GM18508 (cell line): ENCODE data around the gene TXNDC5.
"Not testable (repeated sequence)": the region's sequence is repeated elsewhere in the genome, so short reads cannot be mapped to it uniquely, and the experiment has no call there.

Experiments
- ATAC-seq: cut with Tn5 transposase; IDR thresholded peaks from one replicate; pipeline ENCODE4 v1.9.1; 2021; ENCODE audit warnings: moderate number of reproducible peaks; ENCODE audit not compliant: insufficient read depth, unreplicated experiment

The TXNDC5 gene

GRCh38 chr6:7914991-7915789, 4.6 kb upstream of the TXNDC5 start:
- ATAC-seq, result no peak

GRCh38 chr6:7914311-7914710, 3.7 kb upstream of the TXNDC5 start:
- no peak for ATAC-seq

DNA sequence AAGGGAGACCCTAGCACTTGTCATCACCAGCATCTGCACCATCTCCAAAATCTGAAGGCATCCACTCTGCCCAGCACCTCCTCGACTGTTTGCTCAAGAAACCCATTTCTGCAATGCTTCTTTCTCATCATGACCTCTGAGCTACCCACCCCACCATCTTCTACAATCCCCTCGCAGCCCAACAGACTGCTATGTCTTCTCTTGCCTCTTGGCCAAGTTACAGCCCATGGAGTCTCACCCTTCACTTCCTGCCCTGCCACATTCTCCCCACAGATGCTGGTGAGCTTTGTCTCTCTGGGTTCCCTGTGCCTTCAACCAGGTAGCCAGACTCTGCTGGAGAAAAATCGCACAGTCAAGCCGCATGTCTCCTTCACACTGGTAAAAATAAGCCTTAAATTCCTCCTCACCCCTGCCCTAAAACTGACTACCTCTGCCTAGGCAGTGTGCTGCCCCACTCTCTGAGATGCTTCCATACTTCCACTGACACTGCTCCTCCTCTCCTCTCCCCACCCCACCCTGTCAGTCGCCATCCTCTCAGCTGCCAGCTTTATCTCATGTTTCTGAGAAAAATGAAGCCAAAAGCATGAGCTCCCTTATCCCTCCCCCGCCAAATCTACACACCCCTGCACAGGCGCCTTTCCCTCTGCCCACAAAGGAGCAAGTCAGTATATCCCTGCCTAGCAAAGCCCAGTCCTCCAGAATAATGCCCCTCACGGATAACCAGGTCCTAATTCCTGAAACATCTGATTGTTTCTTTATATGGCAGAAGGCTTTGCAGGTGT, 2.3 kb upstream of the TXNDC5 start:
- ATAC-seq, result no peak

DNA sequence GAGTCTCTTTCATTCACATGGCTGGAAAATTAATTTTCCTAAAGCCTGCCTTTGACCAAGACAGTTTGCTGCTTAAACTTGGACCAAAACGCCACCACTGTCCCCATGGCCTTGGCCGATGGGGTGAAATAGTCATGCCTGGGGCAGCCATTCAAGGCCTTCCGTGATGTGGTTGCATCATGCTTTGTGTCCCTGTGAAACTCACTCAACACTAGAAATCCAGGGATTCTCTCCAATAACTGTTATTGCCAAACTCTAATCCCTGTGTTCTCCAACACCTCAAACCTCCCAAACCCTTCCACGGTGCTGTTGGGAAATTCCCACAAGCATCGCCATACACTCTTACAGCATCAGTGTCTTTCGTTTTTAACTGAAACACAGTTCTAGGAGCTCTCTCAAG, 1.4 kb upstream of the TXNDC5 start:
- ATAC-seq, result no peak

DNA sequence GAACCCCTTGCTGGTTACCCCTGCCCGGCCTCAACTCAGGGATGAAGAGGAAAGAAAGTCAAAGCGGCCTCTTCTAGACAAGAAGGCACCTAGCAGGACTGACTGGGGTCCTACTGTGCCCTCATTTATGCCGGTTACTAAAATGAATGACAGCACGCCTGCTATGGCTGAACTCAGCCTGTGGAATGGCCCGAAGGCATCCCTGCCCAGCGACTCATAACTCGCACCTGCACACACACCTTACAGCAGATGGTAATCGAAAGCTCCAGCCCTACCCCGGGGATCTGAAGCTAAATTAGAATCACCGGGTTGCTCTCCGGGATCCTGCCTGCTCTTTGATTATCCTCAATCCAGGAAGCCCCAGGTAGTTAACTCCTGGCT, 747 bp upstream of the TXNDC5 start:
- ATAC-seq, result no peak

GRCh38 chr6:7910298-7910653, 312 bp downstream of the TXNDC5 start:
- no peak for ATAC-seq

DNA sequence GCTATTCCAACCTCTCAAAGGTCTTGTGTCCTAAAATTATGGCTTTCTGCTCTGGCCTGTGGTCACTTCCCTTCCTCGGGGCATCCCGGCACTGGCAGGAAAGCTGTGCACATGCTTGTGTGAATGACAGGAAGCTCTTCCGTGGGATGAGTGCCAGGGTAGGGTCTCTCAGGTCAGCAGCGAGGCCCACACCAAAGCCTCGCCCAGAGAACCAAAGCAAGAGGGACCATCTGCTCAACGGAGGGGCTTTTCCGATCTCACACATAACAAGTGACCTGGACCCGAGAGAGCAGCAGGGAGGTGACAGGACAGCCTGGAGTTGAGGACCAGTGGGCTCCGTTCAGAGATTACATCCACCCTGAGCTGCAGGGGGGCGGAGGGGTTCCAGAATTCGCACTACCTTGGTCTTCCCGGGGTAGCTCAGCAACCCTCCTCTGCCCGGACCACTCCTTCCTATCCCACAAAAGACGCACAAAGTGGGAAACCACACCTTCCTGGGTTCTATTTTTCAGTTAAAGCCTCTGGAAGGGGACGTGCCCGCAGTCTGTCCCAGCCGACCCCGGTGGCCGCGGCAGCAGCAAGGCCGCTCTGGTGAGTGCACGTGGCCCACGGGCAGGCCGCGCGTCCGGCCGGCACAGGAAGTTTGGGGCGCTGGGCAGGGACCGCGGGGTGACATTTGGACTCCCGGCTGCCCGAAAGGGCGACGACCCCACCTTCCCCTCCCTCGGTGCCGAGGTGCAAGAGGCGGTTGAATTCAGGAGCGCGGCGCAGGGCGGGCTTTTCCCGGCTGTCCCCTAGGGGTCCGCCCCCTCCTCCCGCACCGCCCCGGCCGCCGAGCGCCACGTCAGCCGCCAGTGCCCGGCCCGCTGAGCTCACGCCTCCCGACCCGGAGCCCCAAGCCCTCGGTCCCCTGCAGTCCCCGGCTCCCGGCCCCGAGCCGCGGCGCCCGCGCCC, 988 bp downstream of the TXNDC5 start:
- no peak for ATAC-seq

- no peak for ATAC-seq
Measured at GRCh38 chr6:7907159-7907558, 3.4 kb downstream of the TXNDC5 start.

DNA sequence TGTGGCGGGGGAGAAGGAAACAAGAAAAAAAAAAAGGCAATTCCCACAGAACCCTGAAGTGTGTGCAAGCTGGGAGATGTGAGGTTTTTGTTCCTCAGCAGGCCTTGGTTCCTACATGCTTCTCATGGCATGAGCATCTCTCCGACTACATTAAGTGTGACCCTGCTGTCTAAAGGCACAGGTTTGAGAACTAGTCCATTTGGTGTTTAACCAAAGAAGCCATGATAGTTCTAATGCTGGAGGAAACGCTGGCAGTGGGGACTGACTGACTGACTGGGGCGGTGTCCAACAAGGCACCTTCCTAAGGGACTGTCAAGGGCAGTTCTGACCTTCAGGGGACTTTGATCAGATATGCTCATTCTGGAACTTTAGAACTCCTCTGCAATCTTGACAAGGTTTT, 3.8 kb downstream of the TXNDC5 start:
- no peak for ATAC-seq

DNA sequence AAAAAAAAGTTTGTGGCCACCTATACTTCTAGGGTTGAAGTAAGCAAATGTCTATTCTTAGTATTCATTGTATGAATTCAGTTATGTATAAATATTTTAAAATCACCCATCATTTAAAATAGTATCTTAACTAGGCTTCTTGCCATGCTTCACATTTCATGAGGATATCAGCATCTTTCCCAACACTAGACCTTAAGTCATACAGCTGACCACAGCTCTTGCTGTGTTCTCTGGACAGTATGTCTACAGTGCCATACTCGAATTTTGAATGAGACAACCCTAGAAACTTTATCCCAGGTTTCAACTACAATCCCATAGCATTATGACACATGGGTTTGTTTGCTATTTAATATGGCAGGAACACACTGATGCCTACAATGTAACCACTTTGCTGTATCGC, 5.2 kb downstream of the TXNDC5 start:
- ATAC-seq, result no peak

DNA sequence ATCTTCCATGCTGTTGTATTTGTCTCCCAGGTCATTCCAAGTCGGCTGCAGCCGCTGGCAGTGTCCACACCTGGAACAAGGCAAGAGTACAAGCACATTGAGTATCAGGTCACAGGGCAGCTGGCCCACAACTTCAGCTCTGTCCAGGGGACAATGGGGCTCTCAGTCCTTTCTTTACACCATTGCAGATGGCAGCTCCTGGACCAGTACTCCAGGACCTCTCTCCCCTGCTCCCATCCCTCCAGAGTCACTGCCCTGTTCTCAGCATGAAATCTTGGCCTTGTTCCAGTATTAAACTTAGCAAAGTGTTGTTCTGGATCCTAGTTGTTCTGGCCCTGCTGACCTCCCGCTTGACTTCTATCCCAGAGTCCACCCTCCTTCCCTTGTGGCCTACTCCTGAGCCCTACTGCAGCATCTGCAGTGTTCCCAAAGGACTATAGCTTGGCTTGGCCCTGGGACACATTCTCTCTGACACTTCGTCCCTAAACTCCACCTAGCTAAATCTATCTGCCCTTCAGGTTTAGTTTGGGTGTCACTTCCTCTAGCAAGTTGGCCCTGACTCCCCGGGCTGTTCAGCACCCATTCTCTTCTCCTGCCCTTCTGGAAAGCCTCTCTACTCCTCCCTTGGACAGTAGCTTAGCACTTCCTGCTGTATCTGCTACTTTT, 5.8 kb downstream of the TXNDC5 start:
- no peak for ATAC-seq

GRCh38 chr6:7903673-7904072, 6.9 kb downstream of the TXNDC5 start:
- no peak for ATAC-seq

DNA sequence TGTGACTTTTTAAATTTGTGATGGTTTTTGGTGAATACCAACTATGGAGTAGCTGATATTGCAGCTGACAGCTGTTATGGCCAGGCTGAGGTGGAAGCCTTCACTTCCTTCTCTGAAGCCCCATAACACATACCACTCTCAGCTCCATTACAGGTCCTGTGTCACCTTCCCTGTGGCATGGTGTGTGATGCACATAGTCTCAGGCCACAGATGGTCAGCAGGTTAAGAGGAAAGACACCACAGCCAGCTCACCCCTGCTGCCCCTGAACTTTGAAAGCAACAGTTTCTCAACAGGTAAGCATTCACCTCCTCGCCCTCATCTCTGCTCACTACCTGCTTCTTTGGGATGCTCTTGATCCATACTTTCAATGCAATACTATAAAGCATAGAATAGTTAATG, 7.7 kb downstream of the TXNDC5 start:
- no peak for ATAC-seq

GRCh38 chr6:7902221-7902620, 8.4 kb downstream of the TXNDC5 start:
- ATAC-seq, result no peak

- ATAC-seq, result no peak
Measured at GRCh38 chr6:7901780-7902179, 8.8 kb downstream of the TXNDC5 start.

DNA sequence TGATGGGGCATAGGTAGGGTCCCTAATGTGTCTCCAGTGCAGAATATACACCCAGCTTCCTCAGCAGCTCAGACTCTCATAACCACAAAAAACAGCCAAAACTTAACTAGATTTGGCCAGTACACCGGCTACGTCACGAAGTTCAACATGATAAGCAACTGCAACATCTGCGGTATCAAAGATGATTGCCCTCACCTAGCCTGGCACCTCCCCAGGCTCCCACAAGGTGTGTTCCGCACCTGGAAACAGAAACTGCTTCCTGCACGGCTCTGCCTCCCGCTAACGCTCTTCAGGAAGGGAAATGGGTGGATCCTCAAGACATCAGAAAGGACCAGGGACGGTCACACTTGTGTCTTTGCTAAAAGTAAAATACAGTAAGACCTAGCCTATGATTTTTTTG, 9.5 kb downstream of the TXNDC5 start:
- no peak for ATAC-seq

GRCh38 chr6:7900621-7901020, 10.0 kb downstream of the TXNDC5 start:
- peak; percentile 33 for ATAC-seq

- no peak for ATAC-seq
Measured at GRCh38 chr6:7899889-7900213, 10.7 kb downstream of the TXNDC5 start.

DNA sequence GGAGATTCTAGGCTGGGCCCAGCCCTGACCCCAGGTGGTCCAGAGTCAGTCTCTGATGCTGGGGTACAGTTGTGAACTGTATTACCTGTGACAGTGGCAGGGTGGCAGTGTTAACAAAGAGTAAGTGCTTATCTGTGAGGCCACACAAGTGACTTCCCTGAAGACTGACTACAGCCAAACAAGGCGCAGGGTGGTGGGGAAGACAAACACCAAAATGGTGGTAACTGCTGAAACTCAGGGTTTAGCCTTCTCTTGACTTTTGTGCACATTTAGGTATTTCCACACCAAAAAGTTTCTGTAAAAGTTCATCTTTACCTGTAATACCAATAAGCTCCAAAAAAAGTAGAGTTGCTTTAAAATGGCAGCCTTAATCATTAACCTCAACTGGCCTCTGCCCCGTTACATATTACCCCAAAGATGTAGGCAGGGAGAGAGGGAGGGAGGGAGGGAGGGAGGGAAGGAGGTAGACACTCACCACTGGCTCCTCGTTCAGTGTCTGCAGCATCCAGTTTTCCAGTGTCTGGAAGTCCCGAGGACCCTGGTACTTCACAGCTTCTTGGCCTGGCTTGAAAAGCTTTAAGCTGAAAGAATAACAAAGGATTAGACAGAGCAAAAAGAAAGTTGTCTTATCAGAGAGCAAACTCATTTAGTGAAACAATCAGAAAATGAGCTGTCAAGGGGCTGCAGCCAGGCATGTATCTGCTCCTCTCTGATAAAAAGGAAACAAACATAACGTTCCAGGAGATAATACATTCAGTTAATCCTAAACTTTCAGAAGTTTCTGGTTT, 11.3 kb downstream of the TXNDC5 start:
- no peak for ATAC-seq

DNA sequence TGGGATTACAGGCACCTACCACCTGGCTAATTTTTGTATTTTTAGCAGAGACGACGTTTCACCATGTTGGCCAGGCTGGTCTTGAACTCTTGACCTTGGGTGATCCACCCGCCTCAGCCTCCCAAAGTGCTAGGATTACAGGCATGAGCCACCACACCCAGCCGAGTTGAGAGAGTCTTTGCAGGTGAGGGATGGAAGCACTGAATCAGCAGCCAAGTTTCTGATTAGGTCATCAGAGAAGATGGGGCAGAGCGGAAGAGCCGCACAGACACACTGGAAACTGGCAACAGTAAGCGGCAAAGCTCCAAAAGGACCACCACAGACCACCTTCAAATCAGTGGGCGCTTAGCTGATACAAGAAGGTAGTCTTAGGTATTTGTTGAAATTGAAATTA, 12.4 kb downstream of the TXNDC5 start:
- ATAC-seq, result not testable (repeated sequence)
